B cell (primary cell): Measurements from ENCODE around the gene IGFL3.

Experiments used
- CTCF ChIP-seq: fragments of 200-600 bp; IDR thresholded peaks from one replicate; pipeline ENCODE4 v1.8.0; 2022; ENCODE audit warnings: antibody characterized with exemption, mild to moderate bottlenecking
- EZH2 ChIP-seq: IDR thresholded peaks from 2 replicates; pipeline ENCODE4 v1.6.1; 2012; ENCODE audit warnings: borderline replicate concordance, low read depth, mild to moderate bottlenecking, moderate library complexity, low read length; ENCODE audit not compliant: insufficient read depth, poor library complexity, severe bottlenecking

GRCh38 chr19:46137915-46138473 lies 13.5 kb upstream of the IGFL3 start:
- no peak for TF ChIP-seq CTCF
- TF ChIP-seq EZH2: no peak
